WTC11 (cell line): ENCODE data around the gene RAMACL. TPM values are rescaled to one million over a fixed set of nuclear protein-coding genes. Genes with fewer than 3 reads are reported as not detected.
"Not testable (repeated sequence)": the region's sequence is repeated elsewhere in the genome, so short reads cannot be mapped to it uniquely, and the experiment has no call there.

Experiments used
- ATAC-seq: fragments of 200-7000 bp; cut with Tn5 transposase; 2 replicates; pipeline ENCODE4 v1.10.0; 2021; ENCODE audit warnings: mild to moderate bottlenecking, moderate library complexity
- CTCF ChIA-PET: fragments of 300-600 bp; sonication (Branson Sonifier 250); formaldehyde crosslinking; loops from one replicate; lab custom pipeline; 2021; ENCODE audit warnings: antibody characterized with exemption; lab: Charles Lee
- POLR2A ChIA-PET: fragments of 350-600 bp; sonication (Branson Sonifier 250); formaldehyde crosslinking; loops from one replicate; lab custom pipeline; 2021; ENCODE audit warnings: antibody characterized with exemption; lab: Charles Lee
- DNase-seq: peaks from one replicate; pipeline ENCODE4 v3.0.0; 2021; ENCODE audit warnings: low spot score
- H3K27ac Mint-ChIP-seq: 2 replicates; pipeline ENCODE4 v1.8.0; 2021; ENCODE audit warnings: mixed read lengths
- H3K27me3 Mint-ChIP-seq: 2 replicates; pipeline ENCODE4 v1.8.0; 2021; ENCODE audit warnings: low read depth, mild to moderate bottlenecking, moderate library complexity, mixed read lengths
- H3K36me3 Mint-ChIP-seq: 2 replicates; pipeline ENCODE4 v1.8.0; 2021; ENCODE audit warnings: mixed read lengths
- H3K4me1 Mint-ChIP-seq: 2 replicates; pipeline ENCODE4 v1.8.0; 2022; ENCODE audit warnings: mixed read lengths
- H3K4me3 Mint-ChIP-seq: 2 replicates; pipeline ENCODE4 v1.8.0; 2021; ENCODE audit warnings: mild to moderate bottlenecking, moderate library complexity, mixed read lengths
- H3K9me3 Mint-ChIP-seq: 2 replicates; pipeline ENCODE4 v1.8.0; 2021; ENCODE audit warnings: mixed read lengths
- EMX1 ChIP-seq: fragments of 250-450 bp; sonication (Bioruptor Pico); IDR thresholded peaks from 2 replicates; pipeline ENCODE4 v1.8.0; 2021; ENCODE audit warnings: mild to moderate bottlenecking
- ERG ChIP-seq: fragments of 250-450 bp; sonication (Bioruptor Pico); IDR thresholded peaks from 2 replicates; pipeline ENCODE4 v1.8.0; 2021; ENCODE audit warnings: mild to moderate bottlenecking
- GTF2I ChIP-seq: fragments of 250-450 bp; sonication (Bioruptor Pico); conservative IDR thresholded peaks from 2 replicates; pipeline ENCODE4 v1.4.0; 2021; ENCODE audit warnings: mild to moderate bottlenecking
- IRF2 ChIP-seq: sonication (generic); formaldehyde crosslinking; IDR thresholded peaks from 2 replicates; pipeline ENCODE4 v1.8.0; 2022; ENCODE audit warnings: low read depth, missing genetic modification reagents, borderline replicate concordance
- NFYB ChIP-seq: sonication (generic); formaldehyde crosslinking; conservative IDR thresholded peaks from 2 replicates; pipeline ENCODE4 v1.8.0; 2022; ENCODE audit warnings: low read depth, missing genetic modification reagents
- NR2C2 ChIP-seq: sonication (generic); formaldehyde crosslinking; IDR thresholded peaks from 2 replicates; pipeline ENCODE4 v1.8.0; 2022; ENCODE audit warnings: mild to moderate bottlenecking, missing genetic modification reagents
- TCF7 ChIP-seq: sonication (generic); formaldehyde crosslinking; IDR thresholded peaks from 2 replicates; pipeline ENCODE4 v1.8.0; 2022; ENCODE audit warnings: mild to moderate bottlenecking, low read depth, missing genetic modification reagents, moderate library complexity
- ZNF138 ChIP-seq: sonication (generic); formaldehyde crosslinking; conservative IDR thresholded peaks from 2 replicates; pipeline ENCODE4 v1.8.1; 2022; ENCODE audit warnings: mild to moderate bottlenecking, moderate library complexity, missing genetic modification reagents
- ZNF232 ChIP-seq: sonication (generic); formaldehyde crosslinking; IDR thresholded peaks from 2 replicates; pipeline ENCODE4 v1.8.0; 2022; ENCODE audit warnings: mild to moderate bottlenecking, missing genetic modification reagents
- ZNF423 ChIP-seq: fragments of 250-450 bp; sonication (Bioruptor Pico); IDR thresholded peaks from 2 replicates; pipeline ENCODE4 v2.1.2; 2022; ENCODE audit warnings: mild to moderate bottlenecking, moderate library complexity
- total RNA-seq: library from RNA; stranded (reverse); gene quantifications from 3 replicates; pipeline ENCODE4 v1.2.3, GENCODE V29; 2021
- TF ChIP-seq, protein P1 (sequence below): fragments of 200-600 bp; IDR thresholded peaks from 2 replicates; pipeline ENCODE4 v1.8.0; 2022; ENCODE audit warnings: antibody characterized with exemption

Gene RAMACL
- total RNA-seq, 1 experiment from 2014 or later = 0.79 TPM

- TF ChIP-seq NR2C2 = no peak
These were observed 48.8 kb upstream of the RAMACL start (continued) for GRCh38 chr6:166635013-166635970.

DNA sequence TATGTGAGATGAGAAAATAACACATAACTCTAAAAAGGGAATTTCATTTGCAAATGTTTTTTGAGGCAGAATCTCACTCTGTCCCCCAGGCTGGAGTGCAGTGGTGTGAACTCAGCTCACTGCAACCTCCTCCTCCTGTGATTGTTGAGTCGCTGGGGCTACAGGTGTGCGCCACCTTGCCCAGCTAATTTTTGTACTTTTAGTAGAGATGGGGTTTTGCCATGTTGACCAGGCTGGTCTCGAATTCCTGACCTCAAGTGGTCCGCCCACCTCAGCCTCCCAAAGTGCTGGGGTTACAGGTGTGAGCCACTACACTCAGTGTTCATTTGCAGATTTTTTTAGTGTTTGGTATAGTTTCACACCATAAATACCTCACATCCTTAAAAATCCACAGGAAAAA lies 48.1 kb upstream of the RAMACL start:
- POLR2A ChIA-PET = not testable (repeated sequence)
- H3K27me3 Mint-ChIP-seq = peaks cover 16% of the 10 kb centered on the region

GRCh38 chr6:166633732-166634535 lies 47.5 kb upstream of the RAMACL start:
- DNase-seq (no peak), ATAC-seq (no peak)
- peaks cover 36% of the 10 kb centered on the region for H3K4me1 Mint-ChIP-seq
- no peaks in the 10 kb centered on the region for H3K36me3 Mint-ChIP-seq
- no peak for TF ChIP-seq IRF2 (CRISPR knock-in tag)
- no peak for TF ChIP-seq ZNF423 (CRISPR knock-in tag)
- TF ChIP-seq NFYB (CRISPR knock-in tag) = no peak
- TF ChIP-seq ZNF232 = no peak
- TF ChIP-seq, protein P1, sequence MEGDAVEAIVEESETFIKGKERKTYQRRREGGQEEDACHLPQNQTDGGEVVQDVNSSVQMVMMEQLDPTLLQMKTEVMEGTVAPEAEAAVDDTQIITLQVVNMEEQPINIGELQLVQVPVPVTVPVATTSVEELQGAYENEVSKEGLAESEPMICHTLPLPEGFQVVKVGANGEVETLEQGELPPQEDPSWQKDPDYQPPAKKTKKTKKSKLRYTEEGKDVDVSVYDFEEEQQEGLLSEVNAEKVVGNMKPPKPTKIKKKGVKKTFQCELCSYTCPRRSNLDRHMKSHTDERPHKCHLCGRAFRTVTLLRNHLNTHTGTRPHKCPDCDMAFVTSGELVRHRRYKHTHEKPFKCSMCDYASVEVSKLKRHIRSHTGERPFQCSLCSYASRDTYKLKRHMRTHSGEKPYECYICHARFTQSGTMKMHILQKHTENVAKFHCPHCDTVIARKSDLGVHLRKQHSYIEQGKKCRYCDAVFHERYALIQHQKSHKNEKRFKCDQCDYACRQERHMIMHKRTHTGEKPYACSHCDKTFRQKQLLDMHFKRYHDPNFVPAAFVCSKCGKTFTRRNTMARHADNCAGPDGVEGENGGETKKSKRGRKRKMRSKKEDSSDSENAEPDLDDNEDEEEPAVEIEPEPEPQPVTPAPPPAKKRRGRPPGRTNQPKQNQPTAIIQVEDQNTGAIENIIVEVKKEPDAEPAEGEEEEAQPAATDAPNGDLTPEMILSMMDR = no peak
- CTCF ChIA-PET = no interaction called here
- H3K9me3 Mint-ChIP-seq = no peaks in the 10 kb centered on the region
- no peak overlapping the region for H3K4me3 Mint-ChIP-seq
- H3K27me3 Mint-ChIP-seq = peaks cover 18% of the 10 kb centered on the region
- no peak overlapping the region for H3K27ac Mint-ChIP-seq
- POLR2A ChIA-PET = no interaction called here

More for the DNA sequence above, 48.1 kb upstream of the RAMACL start:
- ATAC-seq, H3K9me3 Mint-ChIP-seq, DNase-seq, H3K36me3 Mint-ChIP-seq, CTCF ChIA-PET, H3K27ac Mint-ChIP-seq, H3K4me3 Mint-ChIP-seq: not testable (repeated sequence)
- H3K4me1 Mint-ChIP-seq = peaks cover 30% of the 10 kb centered on the region

- ATAC-seq = no peak
- CTCF ChIA-PET = interaction anchor here (1.1 kb wide), 1 partner anchor 96 kb away, joined by 3 read pairs; no protein-coding TSS in a partner anchor
- Mint-ChIP-seq H3K36me3 (no peaks in the 10 kb centered on the region), H3K9me3 (no peaks in the 10 kb centered on the region), H3K27me3 (peaks cover 28% of the 10 kb centered on the region), H3K27ac (no peak overlapping the region), H3K4me3 (no peak overlapping the region), H3K4me1 (peaks cover 45% of the 10 kb centered on the region)
- POLR2A ChIA-PET = no interaction called here
- TF ChIP-seq EMX1 (CRISPR knock-in tag) = no peak
- DNase-seq = no peak
These were observed 46.3 kb upstream of the RAMACL start for GRCh38 chr6:166632731-166633130.

- CTCF ChIA-PET = no interaction called here
- Mint-ChIP-seq H3K9me3 (no peaks in the 10 kb centered on the region), H3K27ac (no peak overlapping the region), H3K27me3 (peaks cover 36% of the 10 kb centered on the region)
- TF ChIP-seq TCF7 (no peak), GTF2I (CRISPR knock-in tag) (no peak), ZNF138 (no peak), ERG (no peak)
- TF ChIP-seq, all 79 proteins: peak for 0
- Mint-ChIP-seq H3K4me1 (peaks cover 52% of the 10 kb centered on the region), H3K4me3 (no peak overlapping the region), H3K36me3 (no peaks in the 10 kb centered on the region)
- DNase-seq (no peak), ATAC-seq (no peak)
- POLR2A ChIA-PET = no interaction called here
These were observed 44.0 kb upstream of the RAMACL start for GRCh38 chr6:166630462-166630861.
